C1 segment of cervical spinal cord (tissue), 14 donors: Measurements from ENCODE around the gene DLX4.

ENCODE experiments used
- DNase-seq, 14 donors: peaks; one replicate each; lab custom pipeline; 2025; lab: John Stamatoyannopoulos, UW

Gene DLX4

GRCh38 chr17:49969134-49969759 is at the start of gene DLX4:
TSS of gene DLX4 (plus strand) at chr17:49969190. CDS start at chr17:49969469, 279 bp downstream.
- no peak for DNase-seq

GRCh38 chr17:49920030-49920769 is 48.8 kb upstream of the DLX4 start:
- no peak for DNase-seq

GRCh38 chr17:49922095-49922494 is 46.9 kb upstream of the DLX4 start:
- no peak for DNase-seq

- no peak for DNase-seq
These were observed 44.9 kb upstream of the DLX4 start for GRCh38 chr17:49924116-49924515.

GRCh38 chr17:49924589-49924988 is 44.4 kb upstream of the DLX4 start:
- no peak for DNase-seq

GRCh38 chr17:49925921-49926320 is 43.1 kb upstream of the DLX4 start:
- no peak for DNase-seq

GRCh38 chr17:49926886-49927285 is 42.1 kb upstream of the DLX4 start:
- no peak for DNase-seq

- no peak for DNase-seq
These were observed 40.7 kb upstream of the DLX4 start for GRCh38 chr17:49928126-49928800.

GRCh38 chr17:49928837-49929475 is 40.0 kb upstream of the DLX4 start:
- no peak for DNase-seq

GRCh38 chr17:49930880-49931279 is 38.1 kb upstream of the DLX4 start:
- DNase-seq, result no peak

- no peak for DNase-seq
These were observed 37.4 kb upstream of the DLX4 start for GRCh38 chr17:49931416-49932137.

GRCh38 chr17:49932138-49932723 is 36.8 kb upstream of the DLX4 start:
- DNase-seq, result no peak

GRCh38 chr17:49932901-49933300 is 36.1 kb upstream of the DLX4 start:
- DNase-seq, result no peak

- DNase-seq, result no peak
These were observed 33.3 kb upstream of the DLX4 start for GRCh38 chr17:49935526-49936210.

GRCh38 chr17:49936386-49936785 is 32.6 kb upstream of the DLX4 start:
- no peak for DNase-seq

GRCh38 chr17:49939318-49939717 is 29.7 kb upstream of the DLX4 start:
- DNase-seq, result no peak

- no peak for DNase-seq
These were observed 27.6 kb upstream of the DLX4 start for GRCh38 chr17:49941427-49941826.

GRCh38 chr17:49942947-49943346 is 26.0 kb upstream of the DLX4 start:
- no peak for DNase-seq

GRCh38 chr17:49944273-49944870 is 24.6 kb upstream of the DLX4 start:
- DNase-seq, result no peak

- DNase-seq, result no peak
These were observed 22.8 kb upstream of the DLX4 start for GRCh38 chr17:49946208-49946607.
